Stimulated activated CD8-positive, alpha-beta memory T cell treated with anti-CD3 and anti-CD28 coated beads, Interleukin-15, amount 100 ng/mL, for 1 hour (primary cell): ENCODE results near the gene CABP1.
"Not testable (repeated sequence)": the region's sequence is repeated elsewhere in the genome, so short reads cannot be mapped to it uniquely, and the experiment has no call there.

Source experiments
- DNase-seq: peaks from one replicate; pipeline ENCODE4 v3.0.0-alpha.2; 2020; ENCODE audit warnings: low read depth

Gene CABP1

DNA sequence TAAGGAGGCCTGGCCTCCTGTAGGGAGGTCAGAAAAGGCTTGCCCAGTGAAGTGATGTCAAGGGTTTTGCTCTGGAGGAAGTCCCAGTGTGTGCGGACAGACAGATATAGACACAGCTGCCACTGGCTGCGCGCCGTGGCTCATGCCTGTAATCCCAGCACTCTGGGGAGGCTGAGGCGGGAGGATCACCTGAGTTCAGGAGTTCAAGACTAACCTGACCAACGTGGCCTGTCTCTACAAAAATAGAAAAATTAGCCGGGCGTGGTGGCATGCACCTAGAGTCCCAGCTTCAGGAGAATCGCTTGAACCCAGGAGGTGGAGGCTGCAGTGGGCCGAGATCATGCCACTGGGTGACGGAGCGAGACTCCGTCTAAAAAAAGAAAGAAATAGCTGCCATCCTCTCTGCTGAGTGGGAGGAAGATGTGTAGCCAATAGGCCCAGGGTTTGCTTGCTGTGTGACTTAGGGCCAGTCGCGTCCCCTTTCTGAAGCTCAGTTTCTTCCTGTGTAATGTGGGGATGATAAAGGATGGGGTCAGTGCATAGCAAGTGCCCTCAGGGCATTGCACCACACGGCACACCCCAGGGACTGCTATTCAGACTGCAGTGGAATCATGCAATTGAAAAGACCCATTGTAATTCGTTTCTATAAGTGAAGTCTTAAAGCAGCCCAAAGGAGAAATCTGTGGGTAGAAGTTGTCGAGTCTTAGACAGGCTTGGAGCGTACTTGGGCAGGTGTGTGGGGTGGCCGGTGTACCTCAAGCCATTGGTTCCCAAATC is 27.9 kb downstream of the CABP1 start:
- no peak for DNase-seq

DNA sequence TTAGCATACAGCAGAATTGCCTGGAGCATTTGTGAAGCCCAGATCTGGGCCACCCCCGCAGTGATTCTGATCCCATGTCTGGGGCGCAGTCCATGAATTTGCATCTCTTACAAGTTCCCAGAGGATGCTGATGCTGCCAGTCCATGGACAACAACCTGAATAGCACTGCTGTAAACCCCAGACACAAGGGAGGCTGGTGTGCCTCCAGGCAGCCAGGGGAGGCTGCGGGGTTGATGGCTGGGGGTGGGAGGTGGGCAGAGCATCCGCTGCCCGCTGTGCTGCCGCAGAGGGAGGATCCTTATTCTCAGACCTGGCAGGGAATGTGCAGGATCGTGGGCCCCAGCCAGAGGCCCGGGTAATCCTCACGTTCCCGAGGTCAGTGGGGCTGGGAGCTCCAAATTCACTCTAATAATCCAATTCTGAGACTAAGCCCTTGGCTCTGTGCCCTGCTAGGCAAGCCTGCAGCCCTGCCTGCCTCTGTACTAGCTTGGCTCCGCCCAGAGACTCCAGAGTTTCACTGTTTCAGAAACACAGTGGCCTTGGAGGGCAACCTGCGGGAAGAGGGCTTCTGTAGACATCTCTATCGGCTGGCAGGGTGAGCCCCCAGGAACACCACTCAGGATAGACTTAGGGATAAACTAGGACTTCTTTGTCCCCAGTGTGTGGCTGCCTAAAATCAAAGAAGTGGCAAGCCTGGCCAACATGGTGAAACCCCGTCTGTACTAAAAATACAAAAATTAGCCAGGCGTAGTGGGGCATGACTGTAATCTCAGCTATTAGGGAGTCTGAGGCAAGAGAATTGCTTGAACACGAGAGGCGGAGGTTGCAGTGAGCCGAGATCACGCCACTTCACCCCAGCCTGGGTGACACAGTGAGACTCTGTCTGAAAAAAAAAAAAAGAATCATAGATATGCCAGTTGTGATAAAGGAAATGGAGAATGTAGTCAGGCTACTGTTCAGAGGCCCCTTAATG is 28.7 kb downstream of the CABP1 start:
- DNase-seq = no peak

GRCh38 chr12:120670237-120670636 is 29.8 kb downstream of the CABP1 start:
- DNase-seq = not testable (repeated sequence)

- no peak for DNase-seq
These were observed 30.2 kb downstream of the CABP1 start for GRCh38 chr12:120670667-120671066.

DNA sequence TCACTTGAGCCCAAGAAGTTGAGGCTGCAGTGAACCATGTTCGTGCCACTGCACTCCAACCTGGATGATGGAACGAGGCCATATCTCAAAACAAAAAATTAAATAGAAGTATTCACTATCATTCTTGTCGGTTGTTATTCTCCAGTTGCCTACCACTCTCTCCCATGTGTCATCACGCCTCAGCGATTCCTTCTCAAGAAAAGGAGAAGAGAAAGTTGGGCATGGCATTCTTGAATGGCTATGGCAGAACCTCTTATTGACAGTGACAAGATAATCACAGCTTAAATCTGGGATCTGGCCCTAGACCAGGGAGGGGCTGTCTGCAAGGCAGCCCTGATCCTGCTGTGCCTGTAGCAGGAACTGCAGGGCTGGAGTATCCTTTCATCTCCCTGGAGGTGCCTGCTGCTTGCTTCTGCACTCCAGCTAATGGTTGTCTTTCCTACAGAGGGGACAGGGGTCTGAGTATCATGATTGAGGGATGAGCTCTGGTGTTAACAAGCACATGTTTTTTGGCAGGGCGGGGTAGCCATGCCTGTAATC is 33.7 kb downstream of the CABP1 start:
- no peak for DNase-seq

- no peak for DNase-seq
These were observed 37.5 kb downstream of the CABP1 start for GRCh38 chr12:120677765-120678473.

DNA sequence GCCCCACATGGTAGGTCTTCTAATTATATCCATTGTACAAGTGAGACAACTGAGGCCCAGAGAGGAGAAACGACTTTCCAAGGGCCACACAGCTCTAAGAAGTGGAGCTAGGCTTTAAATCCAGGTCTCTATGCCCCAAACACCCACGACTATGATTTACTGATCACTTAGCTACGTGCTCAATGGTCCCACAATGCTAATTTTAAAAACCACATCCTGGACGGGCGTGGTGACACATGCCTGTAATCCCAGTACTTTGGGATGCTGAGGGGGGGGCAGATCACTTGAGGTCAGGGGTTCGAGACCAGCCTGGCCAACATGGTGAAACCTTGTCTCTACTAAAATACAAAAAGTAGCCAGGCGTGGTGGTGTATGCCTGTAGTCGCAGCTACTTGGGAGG is 38.1 kb downstream of the CABP1 start:
- no peak for DNase-seq

DNA sequence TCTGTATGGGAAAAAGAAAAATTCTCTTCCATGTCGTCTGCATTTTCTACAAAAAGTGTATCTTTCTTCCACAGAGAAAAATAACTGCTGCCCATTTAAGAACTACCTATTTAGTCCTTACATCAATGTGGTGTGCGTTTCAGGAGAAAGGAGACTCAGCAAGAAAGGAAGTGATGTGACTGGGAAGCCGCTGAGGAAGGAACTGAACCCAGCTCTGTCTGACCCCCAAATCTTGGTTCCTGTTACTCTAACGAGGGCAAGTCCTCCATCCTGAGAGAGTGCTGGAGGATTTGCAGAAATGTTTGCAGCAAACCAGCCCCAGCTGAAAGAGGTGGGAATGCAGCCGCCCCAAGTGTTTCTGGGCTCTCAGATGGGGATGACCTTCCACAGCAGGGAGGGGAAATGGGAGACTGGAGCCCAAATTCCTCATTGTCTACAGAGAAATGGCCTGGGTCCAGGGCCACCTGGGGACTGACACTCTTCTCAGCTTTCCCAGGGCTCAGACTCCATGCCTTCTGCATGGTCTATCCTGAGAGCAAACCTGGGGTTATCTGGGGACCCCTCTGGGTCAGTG is 39.8 kb downstream of the CABP1 start:
- DNase-seq = no peak

DNA sequence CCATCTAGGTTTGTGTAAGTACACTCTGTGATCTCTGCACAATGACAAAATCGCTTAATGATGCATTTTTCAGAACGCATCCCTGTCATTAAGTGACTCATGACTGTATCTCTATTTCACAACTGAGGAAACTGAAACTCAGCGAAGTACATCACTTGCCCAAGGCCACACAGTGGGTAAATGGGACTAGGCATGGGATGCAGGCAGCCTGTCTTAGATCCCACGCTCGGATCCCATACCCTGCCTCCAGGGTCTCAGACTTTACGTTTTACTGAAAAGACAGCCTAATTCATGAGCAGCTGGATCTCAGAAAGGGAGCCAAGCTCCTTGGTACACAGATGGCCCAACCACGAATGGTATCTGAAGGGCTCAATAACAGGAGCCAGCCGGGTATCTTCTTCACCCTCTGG is 44.1 kb downstream of the CABP1 start:
- no peak for DNase-seq

GRCh38 chr12:120685522-120685921 is 45.1 kb downstream of the CABP1 start:
- DNase-seq = no peak

- peak; percentile 92 for DNase-seq
These were observed 45.8 kb downstream of the CABP1 start for GRCh38 chr12:120686151-120686689.

DNA sequence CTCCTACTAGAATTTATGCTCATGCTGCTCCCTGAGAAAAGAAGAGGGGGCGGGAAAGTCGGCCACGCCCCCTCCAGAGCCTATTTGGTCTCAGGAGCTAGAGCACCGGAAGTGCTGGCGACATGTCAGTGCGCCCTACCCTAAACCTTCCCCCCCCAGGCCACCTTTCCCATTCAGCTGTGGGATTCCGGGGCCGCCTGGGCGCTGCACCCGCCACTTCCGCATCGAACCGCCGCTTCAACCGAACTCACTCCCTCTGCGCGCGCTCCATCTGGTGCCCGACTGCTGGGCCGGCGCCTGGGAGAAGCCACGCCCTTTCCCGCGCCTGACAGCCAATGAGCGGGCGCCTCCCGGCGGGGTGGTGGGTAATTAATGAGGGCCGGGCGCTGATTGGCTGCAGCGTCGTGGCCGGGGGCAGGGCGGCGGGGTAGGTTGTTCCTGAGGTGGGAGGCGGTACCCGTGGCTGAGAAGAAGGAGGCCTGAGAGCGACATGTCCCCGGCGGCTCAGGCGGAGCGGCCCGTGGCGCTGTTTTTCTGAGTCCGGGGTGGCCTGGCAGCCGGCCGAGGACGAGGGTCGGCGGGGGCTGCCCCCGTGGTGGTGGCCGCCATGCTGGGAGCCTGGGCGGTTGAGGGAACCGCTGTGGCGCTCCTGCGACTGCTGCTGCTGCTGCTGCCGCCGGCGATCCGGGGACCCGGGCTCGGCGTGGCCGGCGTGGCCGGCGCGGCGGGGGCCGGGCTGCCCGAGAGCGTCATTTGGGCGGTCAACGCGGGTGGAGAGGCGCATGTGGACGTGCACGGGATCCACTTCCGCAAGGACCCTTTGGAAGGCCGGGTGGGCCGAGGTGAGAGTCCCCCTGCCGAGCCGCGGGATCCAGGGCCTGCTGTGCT is 46.5 kb downstream of the CABP1 start, which contains the start of gene MLEC:
Gene MLEC (plus strand): TSS at position 460 of the 888 bp plus-strand sequence. CDS start 148 bp downstream, at position 608.
- DNase-seq = peak; percentile 98

DNA sequence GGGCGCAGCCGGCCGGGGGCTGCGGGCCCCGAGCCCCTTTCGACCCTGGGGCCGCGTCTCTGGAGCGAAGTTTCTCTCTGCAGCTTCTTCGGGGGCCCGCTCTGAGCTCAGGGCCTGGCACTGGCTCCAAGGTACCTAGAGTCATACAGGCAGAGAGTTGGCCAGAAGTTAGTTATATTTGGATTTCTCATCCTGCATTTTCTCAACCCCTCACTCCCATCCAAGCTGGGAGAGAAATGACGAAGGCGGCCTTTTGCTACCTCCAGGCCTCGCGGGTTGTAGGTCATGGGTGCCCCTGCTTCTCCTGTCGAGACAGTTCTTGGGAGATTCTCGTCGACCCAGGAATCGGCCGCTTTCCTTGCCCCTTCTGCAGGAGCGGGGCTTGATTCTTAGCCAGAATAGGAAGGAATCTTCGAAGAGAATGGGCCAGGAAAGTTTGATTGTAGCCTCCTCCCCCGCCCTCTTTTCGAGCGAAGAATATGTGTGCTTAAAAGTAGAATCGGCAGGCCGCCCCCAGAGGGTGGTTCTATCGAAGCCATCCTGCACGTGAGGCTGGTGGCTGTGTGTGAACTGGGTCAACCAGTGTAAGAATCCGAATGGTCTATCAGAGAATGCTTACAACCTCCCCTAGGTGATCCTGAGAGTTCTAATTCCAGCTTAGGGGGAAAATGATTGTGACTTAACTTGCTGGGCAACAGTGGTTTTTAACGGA is 47.3 kb downstream of the CABP1 start:
- DNase-seq = no peak

DNA sequence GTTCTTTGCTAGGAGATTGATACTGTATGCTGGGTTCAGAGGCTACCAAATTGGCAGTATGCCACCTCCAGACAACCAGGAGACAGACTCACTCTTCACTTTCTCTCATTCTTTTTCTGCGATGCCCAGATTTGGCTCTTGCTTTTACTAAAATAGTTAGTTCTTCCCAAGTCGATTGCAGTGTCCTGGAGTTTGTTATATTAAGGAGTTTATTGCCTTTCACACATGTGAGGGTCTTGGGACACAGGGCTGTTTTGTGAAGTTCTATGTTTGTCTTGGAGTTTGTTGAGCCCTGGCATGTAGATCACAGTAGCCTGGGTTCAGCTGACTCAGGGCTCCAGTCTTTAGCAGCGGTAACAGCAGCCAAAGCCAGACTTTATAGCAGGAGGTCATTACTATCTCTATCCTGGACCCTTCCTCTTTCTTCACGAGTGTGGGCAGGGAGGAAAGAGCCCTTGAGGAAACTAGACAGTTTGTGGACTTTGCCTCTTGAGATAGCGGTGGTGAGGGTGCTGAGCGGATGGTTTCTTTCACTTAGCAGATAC is 48.2 kb downstream of the CABP1 start:
- DNase-seq = no peak

- DNase-seq = no peak
These were observed 49.1 kb downstream of the CABP1 start for GRCh38 chr12:120689397-120690082.

- no peak for DNase-seq
These were observed 49.6 kb downstream of the CABP1 start for GRCh38 chr12:120690083-120690450.

DNA sequence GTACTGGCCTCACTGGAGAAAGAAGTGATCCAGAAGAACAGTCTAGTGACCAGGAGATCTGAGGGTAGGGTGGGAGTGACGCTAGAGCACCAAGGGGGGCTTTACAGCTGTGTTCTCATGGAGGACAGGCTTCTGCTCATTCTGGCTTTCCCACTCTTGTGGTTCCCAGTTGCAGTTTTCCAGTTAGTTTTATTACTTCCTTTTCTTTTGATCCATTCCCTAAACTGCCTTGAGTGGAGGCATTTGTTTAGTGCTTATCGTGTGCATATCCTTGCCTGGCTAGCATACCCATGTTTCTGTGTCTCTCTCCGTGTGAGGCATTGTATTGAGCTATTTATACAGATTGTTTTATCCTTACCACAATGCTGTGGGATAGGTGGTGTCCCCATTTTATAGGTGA is 50.6 kb downstream of the CABP1 start:
- no peak for DNase-seq

- DNase-seq = no peak
These were observed 52.2 kb downstream of the CABP1 start for GRCh38 chr12:120692524-120693033.

- no peak for DNase-seq
These were observed 53.4 kb downstream of the CABP1 start for GRCh38 chr12:120693848-120694247.
